WTC11 (cell line): ENCODE results near the gene GAPT.

Experiments
- ETV6 ChIP-seq: sonication (generic); formaldehyde crosslinking; IDR thresholded peaks from 2 replicates; pipeline ENCODE4 v1.8.1; 2022; ENCODE audit warnings: mild to moderate bottlenecking, missing genetic modification reagents
- OVOL2 ChIP-seq: fragments of 250-450 bp; sonication (Bioruptor Pico); IDR thresholded peaks from 2 replicates; pipeline ENCODE4 v1.9.0; 2021; ENCODE audit warnings: mild to moderate bottlenecking, borderline replicate concordance
- TEAD4 ChIP-seq: sonication (generic); formaldehyde crosslinking; IDR thresholded peaks from 2 replicates; pipeline ENCODE4 v1.8.0; 2022; ENCODE audit warnings: mild to moderate bottlenecking, missing genetic modification reagents
- TF ChIP-seq, protein P1 (sequence below): fragments of 200-600 bp; IDR thresholded peaks from 2 replicates; pipeline ENCODE4 v1.8.0; 2022; ENCODE audit warnings: antibody characterized with exemption

GRCh38 chr5:58496488-58496887 lies 5.3 kb downstream of the GAPT start:
- TF ChIP-seq, protein P1, sequence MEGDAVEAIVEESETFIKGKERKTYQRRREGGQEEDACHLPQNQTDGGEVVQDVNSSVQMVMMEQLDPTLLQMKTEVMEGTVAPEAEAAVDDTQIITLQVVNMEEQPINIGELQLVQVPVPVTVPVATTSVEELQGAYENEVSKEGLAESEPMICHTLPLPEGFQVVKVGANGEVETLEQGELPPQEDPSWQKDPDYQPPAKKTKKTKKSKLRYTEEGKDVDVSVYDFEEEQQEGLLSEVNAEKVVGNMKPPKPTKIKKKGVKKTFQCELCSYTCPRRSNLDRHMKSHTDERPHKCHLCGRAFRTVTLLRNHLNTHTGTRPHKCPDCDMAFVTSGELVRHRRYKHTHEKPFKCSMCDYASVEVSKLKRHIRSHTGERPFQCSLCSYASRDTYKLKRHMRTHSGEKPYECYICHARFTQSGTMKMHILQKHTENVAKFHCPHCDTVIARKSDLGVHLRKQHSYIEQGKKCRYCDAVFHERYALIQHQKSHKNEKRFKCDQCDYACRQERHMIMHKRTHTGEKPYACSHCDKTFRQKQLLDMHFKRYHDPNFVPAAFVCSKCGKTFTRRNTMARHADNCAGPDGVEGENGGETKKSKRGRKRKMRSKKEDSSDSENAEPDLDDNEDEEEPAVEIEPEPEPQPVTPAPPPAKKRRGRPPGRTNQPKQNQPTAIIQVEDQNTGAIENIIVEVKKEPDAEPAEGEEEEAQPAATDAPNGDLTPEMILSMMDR, result peak; percentile 66
- no peak for TF ChIP-seq ETV6
- no peak for TF ChIP-seq OVOL2 (CRISPR knock-in tag)
- no peak for TF ChIP-seq TEAD4
